Skeletal muscle satellite cell (primary cell): ENCODE results near the gene LASP1NB. TPM values are rescaled to one million over a fixed set of nuclear protein-coding genes. Genes with fewer than 3 reads are reported as not detected.
"Not testable (repeated sequence)": the region's sequence is repeated elsewhere in the genome, so short reads cannot be mapped to it uniquely, and the experiment has no call there.

Source experiments
- H3K27me3 ChIP-seq: 2 replicates; pipeline ENCODE4 v1.7.0; 2013; ENCODE audit warnings: low read length; ENCODE audit not compliant: control insufficient read depth, insufficient read depth
- H3K36me3 ChIP-seq: 2 replicates; pipeline ENCODE4 v1.7.0; 2013; ENCODE audit warnings: mild to moderate bottlenecking, control low read depth, low read length; ENCODE audit not compliant: insufficient read depth
- H3K4me1 ChIP-seq: 2 replicates; pipeline ENCODE4 v1.7.0; 2013; ENCODE audit warnings: low read length; ENCODE audit not compliant: control insufficient read depth, insufficient read depth
- H3K4me2 ChIP-seq: 2 replicates; pipeline ENCODE4 v1.7.0; 2013; ENCODE audit warnings: mild to moderate bottlenecking, low read length
- H3K4me3 ChIP-seq: 2 replicates; pipeline ENCODE4 v1.7.0; 2013; ENCODE audit warnings: low read length
- H3K9ac ChIP-seq: 2 replicates; pipeline ENCODE4 v1.7.0; 2013; ENCODE audit warnings: mild to moderate bottlenecking, low read depth, low read length, moderate library complexity
- H3K9me3 ChIP-seq: replicated peaks from 2 replicates; pipeline ENCODE4 v1.7.0; 2013; ENCODE audit warnings: mild to moderate bottlenecking, control low read depth, low read length
- small RNA-seq: library from RNA; depleted of rRNA; stranded (forward); fragments of <200 nt; gene quantifications from one replicate; pipeline ENCODE3, GENCODE V24; 2012

The LASP1NB gene

GRCh38 chr17:38976187-38976551, 50.8 kb downstream of the LASP1NB start:
- not testable (repeated sequence) for H3K9ac ChIP-seq, H3K27me3 ChIP-seq, H3K9me3 ChIP-seq, H3K36me3 ChIP-seq, H3K4me3 ChIP-seq, H3K4me2 ChIP-seq
- peaks cover 10% of the 10 kb centered on the region for H3K4me1 ChIP-seq

GRCh38 chr17:38978180-38978579, 52.8 kb downstream of the LASP1NB start:
- H3K9me3 ChIP-seq: no peaks in the 10 kb centered on the region
- H3K27me3 ChIP-seq: no peaks in the 10 kb centered on the region
- no peak overlapping the region for H3K4me2 ChIP-seq
- no peak overlapping the region for H3K4me3 ChIP-seq
- no peaks in the 10 kb centered on the region for H3K36me3 ChIP-seq
- no peak overlapping the region for H3K9ac ChIP-seq
- H3K4me1 ChIP-seq: peaks cover 17% of the 10 kb centered on the region

Small RNAs within 50 kb of the gene (small RNA-seq; reads per million reads assigned to genes)
- gene MIR6779: not detected
